RKO (cell line): ENCODE measurements around the gene MED28.

Source experiments
- DNase-seq: peaks from one replicate; pipeline ENCODE4 v3.0.0-alpha.2; 2016; ENCODE audit warnings: low spot score

MED28 gene

DNA sequence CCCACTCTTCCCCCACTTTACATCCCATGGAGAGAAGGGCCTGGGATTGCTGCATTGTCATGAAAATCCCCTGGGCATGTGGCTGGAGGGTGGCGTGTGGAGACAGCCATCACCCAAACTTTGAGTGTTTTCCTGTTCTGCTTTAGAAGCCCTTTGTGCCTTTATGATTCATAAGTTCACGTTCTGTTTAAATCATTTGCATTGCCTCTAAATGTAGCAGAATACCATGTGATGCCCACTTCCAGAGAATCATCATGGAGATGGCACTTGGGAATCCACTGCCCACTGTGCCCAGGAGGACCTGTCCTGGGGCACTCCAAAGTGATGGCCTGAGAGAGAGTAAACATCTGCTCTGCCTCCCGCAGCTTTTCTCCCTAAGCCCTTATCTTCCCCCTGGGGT is 52.8 kb downstream of the MED28 start:
- no peak for DNase-seq

DNA sequence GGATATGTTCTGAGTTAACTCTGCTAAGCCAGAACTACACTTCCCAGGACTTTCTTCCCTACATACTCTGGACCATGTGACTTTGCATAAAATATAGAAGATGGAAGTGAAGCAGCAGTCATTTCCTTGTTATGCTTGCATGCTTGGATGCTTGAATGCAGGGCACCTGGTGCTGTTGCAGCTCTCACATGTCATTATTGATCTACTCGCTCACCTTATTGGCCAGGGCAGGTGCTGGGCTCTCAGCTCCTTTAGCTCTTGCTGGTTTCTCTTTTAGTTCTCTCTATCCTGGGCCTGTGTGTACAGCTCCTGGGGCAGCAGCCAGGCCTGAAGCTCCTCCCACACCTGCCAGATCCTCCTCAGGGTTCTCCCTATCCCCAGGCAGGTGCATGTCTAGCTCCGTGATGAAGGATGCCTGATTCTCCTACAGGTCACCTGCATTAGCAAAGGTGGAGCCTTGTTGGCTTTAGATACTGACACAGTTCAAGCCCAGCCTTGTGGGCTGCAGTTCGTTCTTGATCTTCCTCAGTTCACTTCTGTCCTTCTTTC is 53.3 kb downstream of the MED28 start:
- no peak for DNase-seq

DNA sequence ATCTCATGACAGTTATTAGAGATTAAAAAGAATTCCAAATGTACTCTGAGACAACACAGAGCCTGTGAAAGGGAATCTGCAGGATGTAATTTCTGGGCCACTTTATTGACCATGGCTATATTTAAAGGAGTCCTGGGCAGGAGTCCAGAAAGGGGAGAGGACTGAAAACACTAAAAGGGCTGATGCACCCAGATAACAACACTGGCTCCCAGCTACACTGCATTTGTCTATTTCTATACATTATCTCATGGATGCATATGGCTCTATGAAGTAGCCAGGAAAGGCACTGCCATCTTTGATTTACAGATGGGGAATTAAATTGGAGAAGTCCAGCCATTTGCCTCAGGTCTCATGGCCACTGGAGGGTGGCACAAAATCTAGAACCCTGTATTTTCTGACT is 56.0 kb downstream of the MED28 start:
- no peak for DNase-seq

- DNase-seq: no peak
These were observed 66.3 kb downstream of the MED28 start for GRCh38 chr4:17680559-17681280.

DNA sequence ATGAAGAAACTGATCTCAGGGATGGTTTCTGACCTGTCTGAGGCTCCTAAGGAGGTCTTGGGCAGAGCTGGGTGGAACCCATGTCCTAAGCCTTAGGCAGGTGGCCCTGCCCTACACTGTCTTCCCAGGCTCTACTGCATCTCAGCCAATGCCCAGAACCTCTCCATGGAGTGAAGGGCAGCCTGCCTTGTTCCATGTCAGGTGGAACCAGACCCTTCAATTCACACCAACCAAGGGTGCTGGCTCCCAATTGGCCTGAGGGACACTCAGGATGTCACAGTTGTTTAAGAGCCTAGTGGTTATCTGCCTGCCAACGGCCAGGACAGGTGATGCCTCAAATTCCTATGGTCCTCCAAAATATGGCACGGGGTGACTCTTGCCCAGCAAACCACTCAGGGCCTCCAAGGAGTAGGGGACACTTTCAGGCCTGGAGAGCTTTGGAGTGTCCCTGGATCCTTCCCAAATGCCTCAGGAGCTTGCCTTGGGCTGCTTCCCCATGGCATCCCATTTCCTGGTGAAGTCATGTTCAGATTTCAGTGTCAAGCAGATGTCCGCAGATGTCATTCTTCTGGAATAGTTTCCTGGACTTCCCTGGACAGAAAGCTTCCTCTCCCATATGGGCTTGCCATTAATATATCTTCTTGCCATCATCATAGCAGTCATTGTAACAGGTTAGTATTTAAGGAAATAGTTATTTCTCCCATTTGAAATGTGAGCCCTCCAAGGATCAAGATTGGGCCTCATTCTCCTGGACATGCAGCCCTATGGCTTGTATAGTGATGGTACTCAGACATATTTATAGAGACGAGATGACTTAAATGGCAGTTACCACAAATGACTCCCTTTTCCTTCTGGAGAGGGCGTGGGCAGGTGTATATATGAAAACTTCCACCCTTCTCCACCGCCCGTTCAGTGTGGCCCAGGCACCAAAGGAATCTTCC is 67.1 kb downstream of the MED28 start:
- DNase-seq: no peak

GRCh38 chr4:17682222-17682566 is 67.8 kb downstream of the MED28 start:
- no peak for DNase-seq
